Measurements from ENCODE around the gene PTH1R. TPM values are rescaled to one million over a fixed set of nuclear protein-coding genes. Genes with fewer than 3 reads are reported as not detected.

PTH1R gene
- total and polyA plus RNA-seq, 3 donors from 2014 or later, result 8.4 to 11.3 (median 10.2) TPM

GRCh38 chr3:46926039-46926438 lies 48.5 kb downstream of the PTH1R start:
- peak overlapping the region in 1 of 2 donors; percentile 30 for H3K27ac ChIP-seq
- no peak overlapping the region for H3K4me3 ChIP-seq
- TF ChIP-seq, protein P1, sequence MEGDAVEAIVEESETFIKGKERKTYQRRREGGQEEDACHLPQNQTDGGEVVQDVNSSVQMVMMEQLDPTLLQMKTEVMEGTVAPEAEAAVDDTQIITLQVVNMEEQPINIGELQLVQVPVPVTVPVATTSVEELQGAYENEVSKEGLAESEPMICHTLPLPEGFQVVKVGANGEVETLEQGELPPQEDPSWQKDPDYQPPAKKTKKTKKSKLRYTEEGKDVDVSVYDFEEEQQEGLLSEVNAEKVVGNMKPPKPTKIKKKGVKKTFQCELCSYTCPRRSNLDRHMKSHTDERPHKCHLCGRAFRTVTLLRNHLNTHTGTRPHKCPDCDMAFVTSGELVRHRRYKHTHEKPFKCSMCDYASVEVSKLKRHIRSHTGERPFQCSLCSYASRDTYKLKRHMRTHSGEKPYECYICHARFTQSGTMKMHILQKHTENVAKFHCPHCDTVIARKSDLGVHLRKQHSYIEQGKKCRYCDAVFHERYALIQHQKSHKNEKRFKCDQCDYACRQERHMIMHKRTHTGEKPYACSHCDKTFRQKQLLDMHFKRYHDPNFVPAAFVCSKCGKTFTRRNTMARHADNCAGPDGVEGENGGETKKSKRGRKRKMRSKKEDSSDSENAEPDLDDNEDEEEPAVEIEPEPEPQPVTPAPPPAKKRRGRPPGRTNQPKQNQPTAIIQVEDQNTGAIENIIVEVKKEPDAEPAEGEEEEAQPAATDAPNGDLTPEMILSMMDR (IDR thresholded peaks at IDR 0.05), result no peak
- TF ChIP-seq POLR2A (IDR thresholded peaks at IDR 0.05), result no peak
- intact Hi-C loops (cut with DNase I; ENCODE audit: low total_unique reads), result no loop called here
- peaks cover 27% of the 10 kb centered on the region for H3K4me1 ChIP-seq
- H3K27me3 ChIP-seq, result no peaks in the 10 kb centered on the region
- no peak for DNase-seq
- WGBS, 2 donors, result 53 to 55% methylated on average over 6 of the region's 6 CpGs
- no peaks in the 10 kb centered on the region for H3K36me3 ChIP-seq (ENCODE audit: low read depth, missing control alignments)
- H3K9me3 ChIP-seq, result no peaks in the 10 kb centered on the region

DNA sequence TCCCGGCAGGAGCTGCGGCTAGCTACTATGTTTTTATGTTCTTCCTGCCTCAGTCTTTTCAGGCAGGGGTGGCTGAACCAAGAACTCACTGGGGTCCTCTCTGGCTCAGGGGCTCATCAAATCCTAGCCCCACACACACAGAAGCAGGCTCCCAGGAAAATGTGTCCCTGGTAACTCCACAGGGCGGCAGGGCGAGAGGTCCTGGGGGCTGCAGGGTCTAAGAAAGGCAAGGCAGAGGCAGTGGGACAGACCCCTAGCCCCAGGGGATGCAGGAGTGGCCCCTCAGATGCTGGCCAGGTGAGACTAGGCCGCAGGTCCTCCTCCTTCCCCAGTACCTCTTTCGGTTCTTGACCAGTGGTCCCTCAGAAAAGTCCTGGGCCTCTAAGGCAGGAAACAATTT lies 48.9 kb downstream of the PTH1R start:
- no peaks in the 10 kb centered on the region for H3K9me3 ChIP-seq
- H3K4me1 ChIP-seq, result peaks cover 31% of the 10 kb centered on the region
- no peak overlapping the region for H3K4me3 ChIP-seq
- peak overlapping the region in 1 of 2 donors; percentile 30 for H3K27ac ChIP-seq
- TF ChIP-seq, protein P1 (IDR thresholded peaks at IDR 0.05), result no peak
- TF ChIP-seq POLR2A (IDR thresholded peaks at IDR 0.05), result no peak
- H3K36me3 ChIP-seq (ENCODE audit: low read depth, missing control alignments), result no peaks in the 10 kb centered on the region
- H3K27me3 ChIP-seq, result no peaks in the 10 kb centered on the region
- no peak for DNase-seq
- 82 to 88% methylated on average over 3 to 6 of the region's 6 CpGs for WGBS, 2 donors
- intact Hi-C loops (cut with DNase I; ENCODE audit: low total_unique reads), result no loop called here

- Histone ChIP-seq H3K9me3 (no peaks in the 10 kb centered on the region), H3K36me3 (ENCODE audit: low read depth, missing control alignments) (no peaks in the 10 kb centered on the region), H3K4me3 (no peak overlapping the region), H3K27ac (peak overlapping the region in 1 of 2 donors; percentile 30), H3K27me3 (no peaks in the 10 kb centered on the region), H3K4me1 (peaks cover 38% of the 10 kb centered on the region)
- intact Hi-C loops (cut with DNase I; ENCODE audit: low total_unique reads), result no loop called here
- peak; percentile 46 for DNase-seq
- 81 to 83% methylated on average over 14 to 15 of the region's 15 CpGs for WGBS, 2 donors
- no peak for TF ChIP-seq POLR2A (IDR thresholded peaks at IDR 0.05)
- TF ChIP-seq, protein P1 (IDR thresholded peaks at IDR 0.05), result no peak
Observed at GRCh38 chr3:46926871-46927717, 49.6 kb downstream of the PTH1R start.

GRCh38 chr3:46927718-46928073 lies 50.2 kb downstream of the PTH1R start:
- Histone ChIP-seq H3K4me3 (no peak overlapping the region), H3K36me3 (ENCODE audit: low read depth, missing control alignments) (no peaks in the 10 kb centered on the region), H3K27ac (no peak overlapping the region), H3K9me3 (no peaks in the 10 kb centered on the region), H3K4me1 (peaks cover 44% of the 10 kb centered on the region), H3K27me3 (no peaks in the 10 kb centered on the region)
- 83 to 86% methylated on average over 6 of the region's 6 CpGs for WGBS, 2 donors
- no peak for TF ChIP-seq POLR2A (IDR thresholded peaks at IDR 0.05)
- TF ChIP-seq, protein P1 (IDR thresholded peaks at IDR 0.05), result no peak
- DNase-seq, result no peak
- intact Hi-C loops (cut with DNase I; ENCODE audit: low total_unique reads), result no loop called here

DNA sequence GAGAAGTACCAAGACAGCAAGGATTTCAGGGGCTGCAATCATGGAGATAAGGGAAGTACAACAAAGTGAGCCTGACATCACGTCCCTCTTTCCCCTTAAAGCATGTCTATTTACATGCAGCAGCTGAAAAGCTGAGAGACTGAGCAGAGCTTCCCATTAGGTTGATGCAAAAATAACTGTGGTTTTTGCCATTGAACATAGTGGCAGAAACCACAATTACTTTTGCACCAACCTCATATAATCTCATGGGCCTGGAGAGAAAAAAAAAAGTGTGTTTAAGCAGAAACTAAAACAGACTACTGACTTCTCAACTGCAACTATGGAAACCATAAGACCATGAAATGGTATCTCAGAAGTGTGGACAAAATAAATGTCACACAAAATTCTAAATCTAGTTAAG lies 50.8 kb downstream of the PTH1R start:
- no peak for DNase-seq
- no peak overlapping the region for H3K27ac ChIP-seq
- TF ChIP-seq, protein P1 (IDR thresholded peaks at IDR 0.05), result no peak
- TF ChIP-seq POLR2A (IDR thresholded peaks at IDR 0.05), result no peak
- no peaks in the 10 kb centered on the region for H3K27me3 ChIP-seq
- intact Hi-C loops (cut with DNase I; ENCODE audit: low total_unique reads), result no loop called here
- no peaks in the 10 kb centered on the region for H3K9me3 ChIP-seq
- no peak overlapping the region for H3K4me3 ChIP-seq
- H3K36me3 ChIP-seq (ENCODE audit: low read depth, missing control alignments), result no peaks in the 10 kb centered on the region
- WGBS, 2 donors, result 65 to 96% methylated on average over 1 of the region's 1 CpG
- H3K4me1 ChIP-seq, result peaks cover 46% of the 10 kb centered on the region

Measured in testis (tissue), 3 donors.